Bronchial epithelial cell (primary cell): Measurements from ENCODE around the gene FBXO46. TPM values are rescaled to one million over a fixed set of nuclear protein-coding genes. Genes with fewer than 3 reads are reported as not detected.
"Not testable (repeated sequence)": the region's sequence is repeated elsewhere in the genome, so short reads cannot be mapped to it uniquely, and the experiment has no call there.

Experiments used
- DNase-seq: peaks from one replicate; pipeline ENCODE4 v3.0.0-alpha.2; 2010; ENCODE audit warnings: low read depth
- FAIRE-seq: peaks from 2 replicates; lab custom pipeline; 2011; peaks lifted over from hg19 to GRCh38; lab: Jason Lieb, UNC
- H3K27me3 ChIP-seq: 2 replicates; pipeline ENCODE4 v1.5.1; 2011; ENCODE audit warnings: low read length; ENCODE audit not compliant: control insufficient read depth, insufficient read depth
- H3K36me3 ChIP-seq: 2 replicates; pipeline ENCODE4 v1.5.1; 2011; ENCODE audit warnings: low read length; ENCODE audit not compliant: control insufficient read depth, insufficient read depth
- H3K4me3 ChIP-seq: 2 replicates; pipeline ENCODE4 v1.5.1; 2011; ENCODE audit warnings: mild to moderate bottlenecking, low read depth, low read length, control low read depth
- CTCF ChIP-seq: IDR thresholded peaks from 2 replicates; pipeline ENCODE4 v1.5.1; 2011; ENCODE audit warnings: mild to moderate bottlenecking, moderate library complexity, low read length, control low read depth, inconsistent platforms; ENCODE audit not compliant: insufficient read depth, severe bottlenecking
- total RNA-seq: library from RNA; depleted of rRNA; stranded (reverse); fragments of >200 nt; gene quantifications from 2 replicates; pipeline ENCODE4 v1.2.1, GENCODE V29; 2014

Gene FBXO46
- total RNA-seq, 1 donor from 2014 or later, result 2.4 TPM

- no peak for FAIRE-seq
- no peak overlapping the region for H3K4me3 ChIP-seq
- DNase-seq, result no peak
- no peaks in the 10 kb centered on the region for H3K27me3 ChIP-seq
- no peaks in the 10 kb centered on the region for H3K36me3 ChIP-seq
- no peak for TF ChIP-seq CTCF
These were observed 23.6 kb upstream of the FBXO46 start for GRCh38 chr19:45754323-45754722.

- Histone ChIP-seq H3K4me3 (no peak overlapping the region), H3K27me3 (no peaks in the 10 kb centered on the region), H3K36me3 (no peaks in the 10 kb centered on the region)
- FAIRE-seq (no peak), DNase-seq (no peak)
- TF ChIP-seq CTCF, result no peak
These were observed 22.9 kb upstream of the FBXO46 start for GRCh38 chr19:45753548-45753947.

- Histone ChIP-seq H3K4me3 (no peak overlapping the region), H3K27me3 (no peaks in the 10 kb centered on the region), H3K36me3 (no peaks in the 10 kb centered on the region)
- FAIRE-seq (peak; percentile 73), DNase-seq (peak; percentile 91)
- no peak for TF ChIP-seq CTCF
These were observed 21.9 kb upstream of the FBXO46 start for GRCh38 chr19:45752639-45753038.

GRCh38 chr19:45751483-45751882 is 20.8 kb upstream of the FBXO46 start:
- DNase-seq, FAIRE-seq, H3K27me3 ChIP-seq: not testable (repeated sequence)

GRCh38 chr19:45747513-45747912 is 16.8 kb upstream of the FBXO46 start:
- no peak for TF ChIP-seq CTCF
- DNase-seq, result no peak
- Histone ChIP-seq H3K36me3 (no peaks in the 10 kb centered on the region), H3K27me3 (no peaks in the 10 kb centered on the region), H3K4me3 (no peak overlapping the region)
- FAIRE-seq, result no peak

More at GRCh38 chr19:45751483-45751882, 20.8 kb upstream of the FBXO46 start:
- H3K4me3 ChIP-seq, H3K36me3 ChIP-seq: not testable (repeated sequence)

- no peak for TF ChIP-seq CTCF
- Histone ChIP-seq H3K36me3 (no peaks in the 10 kb centered on the region), H3K27me3 (no peaks in the 10 kb centered on the region), H3K4me3 (no peak overlapping the region)
- DNase-seq (no peak), FAIRE-seq (no peak)
These were observed 16.2 kb upstream of the FBXO46 start for GRCh38 chr19:45746866-45747265.
